ENCODE measurements around the gene C1R. TPM values are rescaled to one million over a fixed set of nuclear protein-coding genes. Genes with fewer than 3 reads are reported as not detected.

The C1R gene
- total RNA-seq, 1 experiment from 2014 or later = 11.5 TPM

- Histone ChIP-seq H3K23me2 (ENCODE audit: insufficient read length, low read depth, low read length, poor library complexity, severe bottlenecking) (no peaks in the 10 kb centered on the region), H3T11ph (ENCODE audit: low read length) (no peak overlapping the region), H4K8ac (replicated peaks; ENCODE audit: insufficient read length, low read depth, low read length) (no peak overlapping the region), H3K18ac (ENCODE audit: insufficient read length, low read depth, low read length) (no peak overlapping the region), H3K4ac (ENCODE audit: low read depth, low read length) (no peak overlapping the region), H3K9me3 (ENCODE audit: control insufficient read depth, low read depth, low read length) (no peaks in the 10 kb centered on the region), H3K27me3 (ENCODE audit: insufficient read depth, low read length) (no peaks in the 10 kb centered on the region), H3K56ac (ENCODE audit: insufficient read length, low read depth, low read length) (no peak overlapping the region), H2BK12ac (ENCODE audit: insufficient read length, low read depth, low read length) (no peak overlapping the region), H2BK15ac (ENCODE audit: low read depth, low read length) (no peak overlapping the region), H3K14ac (ENCODE audit: insufficient read depth, low read length) (no peak overlapping the region), H2BK5ac (ENCODE audit: insufficient read length, low read length) (no peak overlapping the region), H4K20me1 (ENCODE audit: control insufficient read depth, insufficient read depth, insufficient read length) (no peaks in the 10 kb centered on the region), H3K4me1 (ENCODE audit: insufficient read depth, low read length) (no peaks in the 10 kb centered on the region), H2AK5ac (ENCODE audit: insufficient read length, low read length) (no peak overlapping the region), H3K9ac (ENCODE audit: extremely low read depth, insufficient read length, low read length) (no peak overlapping the region), H2BK120ac (ENCODE audit: low read depth, low read length, poor library complexity, severe bottlenecking) (no peak overlapping the region), H2AFZ (ENCODE audit: low read length) (no peak overlapping the region), H3K4me2 (ENCODE audit: insufficient read depth, insufficient read length, low read length) (no peak overlapping the region), H3K23ac (ENCODE audit: insufficient read length, low read depth, low read length) (no peak overlapping the region), H3K79me1 (ENCODE audit: insufficient read depth, low read depth, low read length, poor library complexity, severe bottlenecking) (no peaks in the 10 kb centered on the region), H4K5ac (ENCODE audit: insufficient read length, low read depth, low read length) (no peak overlapping the region), H3K27ac (ENCODE audit: insufficient read length, low read depth, low read length) (no peak overlapping the region), H3K79me2 (ENCODE audit: insufficient read depth, low read length) (no peaks in the 10 kb centered on the region), H4K91ac (ENCODE audit: insufficient read length, low read depth, low read length) (no peak overlapping the region), H2BK20ac (ENCODE audit: low read depth, low read length, poor library complexity, severe bottlenecking) (no peak overlapping the region)
- no peak for TF ChIP-seq CTCF (conservative IDR thresholded peaks at IDR 0.05)
- peaks cover 5% of the 10 kb centered on the region in 2 experiments for H3K9me3 Mint-ChIP-seq
- H3K27ac Mint-ChIP-seq = no peak overlapping the region
- H3K4me3 Mint-ChIP-seq = no peak overlapping the region
- no peaks in the 10 kb centered on the region for H3K4me1 Mint-ChIP-seq
- peaks cover 5% of the 10 kb centered on the region for H3K27me3 Mint-ChIP-seq (ENCODE audit: low read depth)
- H3K36me3 Mint-ChIP-seq (ENCODE audit: insufficient read depth in 1 of 3, low read depth in 3 of 3) = peaks cover 5 to 12% (median 10%) of the 10 kb centered on the region in 3 experiments
- DNase-seq = no peak
Observed at GRCh38 chr12:7079826-7080125, 12.5 kb downstream of the C1R start.

Data from H9 (cell line).